Stimulated activated CD4-positive, alpha-beta T cell treated with anti-CD3 and anti-CD28 coated beads, Interleukin-1b, Interleukin-23, amount 100 ng/mL, for 1 hour (primary cell): ENCODE results near the gene OTUD4.
A peak's percentile ranks its signal among the peaks of the same experiment; 100 is the strongest.
"Not testable (repeated sequence)": the region's sequence is repeated elsewhere in the genome, so short reads cannot be mapped to it uniquely, and the experiment has no call there.

Experiments used
- DNase-seq, 2 donors: peaks; one replicate each; pipeline ENCODE4 v3.0.0-alpha.2; 2020; ENCODE audit warnings: low read depth in 2 of 2

The OTUD4 gene

GRCh38 chr4:145179861-145180297 is 510 bp downstream of the OTUD4 start:
- DNase-seq = not testable (repeated sequence)

GRCh38 chr4:145179281-145179860 is 1.0 kb downstream of the OTUD4 start:
- peak; percentile 27 to 58 for DNase-seq

GRCh38 chr4:145178740-145179280 is 1.6 kb downstream of the OTUD4 start:
- no peak for DNase-seq

- no peak for DNase-seq
Measured at GRCh38 chr4:145177906-145178538, 2.4 kb downstream of the OTUD4 start.

- no peak for DNase-seq
Measured at GRCh38 chr4:145177511-145177905, 2.9 kb downstream of the OTUD4 start.

- no peak for DNase-seq
Measured at GRCh38 chr4:145176641-145177432, 3.6 kb downstream of the OTUD4 start.

GRCh38 chr4:145171911-145172310 is 8.5 kb downstream of the OTUD4 start:
- no peak for DNase-seq

GRCh38 chr4:145170223-145170622 is 10.2 kb downstream of the OTUD4 start:
- DNase-seq = no peak

GRCh38 chr4:145168581-145169187 is 11.7 kb downstream of the OTUD4 start:
- no peak for DNase-seq

GRCh38 chr4:145167887-145168286 is 12.5 kb downstream of the OTUD4 start:
- DNase-seq = no peak

- DNase-seq = no peak
Measured at GRCh38 chr4:145161549-145161948, 18.8 kb downstream of the OTUD4 start.

GRCh38 chr4:145156986-145157385 is 23.4 kb downstream of the OTUD4 start:
- no peak for DNase-seq

GRCh38 chr4:145155268-145155870 is 25.0 kb downstream of the OTUD4 start:
- DNase-seq = no peak

- DNase-seq = no peak
Measured at GRCh38 chr4:145154573-145154972, 25.8 kb downstream of the OTUD4 start.

- DNase-seq = no peak
Measured at GRCh38 chr4:145153904-145154298, 26.5 kb downstream of the OTUD4 start.

GRCh38 chr4:145153181-145153903 is 27.0 kb downstream of the OTUD4 start:
- no peak for DNase-seq

GRCh38 chr4:145148980-145149379 is 31.4 kb downstream of the OTUD4 start:
- DNase-seq = no peak

- not testable (repeated sequence) for DNase-seq
Measured at GRCh38 chr4:145136219-145136618, 44.2 kb downstream of the OTUD4 start.

- DNase-seq = no peak
Measured at GRCh38 chr4:145132511-145133098, 47.8 kb downstream of the OTUD4 start.

- DNase-seq = no peak
Measured at GRCh38 chr4:145131848-145132247, 48.5 kb downstream of the OTUD4 start.
